ENCODE data around the gene CDKL5.

The CDKL5 gene

GRCh38 chrX:18692541-18692940 is 267.1 kb downstream of the CDKL5 start:
- DNase-seq (ENCODE audit: low spot score) (no peak), ATAC-seq (ENCODE audit: low read depth) (no peak)
- no peaks in the 10 kb centered on the region for H3K9me3 ChIP-seq (ENCODE audit: severe bottlenecking)
- no peak for TF ChIP-seq CTCF (IDR thresholded peaks at IDR 0.05; ENCODE audit: poor library complexity, severe bottlenecking)
- no peaks in the 10 kb centered on the region for H3K4me1 ChIP-seq (ENCODE audit: insufficient read depth, poor library complexity, severe bottlenecking)
- H3K36me3 ChIP-seq (ENCODE audit: low read depth) = no peaks in the 10 kb centered on the region
- H3K27me3 ChIP-seq (ENCODE audit: insufficient read depth, poor library complexity, severe bottlenecking) = no peaks in the 10 kb centered on the region
- H3K27ac ChIP-seq (ENCODE audit: poor library complexity, severe bottlenecking) = no peak overlapping the region
- no peak overlapping the region for H3K4me3 ChIP-seq (ENCODE audit: severe bottlenecking)

GRCh38 chrX:18696653-18697052 is 271.2 kb downstream of the CDKL5 start:
- no peak for ATAC-seq (ENCODE audit: low read depth)
- no peak for DNase-seq (ENCODE audit: low spot score)
- no peaks in the 10 kb centered on the region for H3K9me3 ChIP-seq (ENCODE audit: severe bottlenecking)

GRCh38 chrX:18698737-18699650 is 273.6 kb downstream of the CDKL5 start:
- H3K4me3 ChIP-seq (ENCODE audit: severe bottlenecking) = no peak overlapping the region
- H3K36me3 ChIP-seq (ENCODE audit: low read depth) = no peaks in the 10 kb centered on the region
- H3K27me3 ChIP-seq (ENCODE audit: insufficient read depth, poor library complexity, severe bottlenecking) = no peaks in the 10 kb centered on the region
- DNase-seq (ENCODE audit: low spot score) = no peak
- H3K27ac ChIP-seq (ENCODE audit: poor library complexity, severe bottlenecking) = no peak overlapping the region
- TF ChIP-seq CTCF (IDR thresholded peaks at IDR 0.05; ENCODE audit: poor library complexity, severe bottlenecking) = no peak
- peaks cover 18% of the 10 kb centered on the region for H3K4me1 ChIP-seq (ENCODE audit: insufficient read depth, poor library complexity, severe bottlenecking)
- no peaks in the 10 kb centered on the region for H3K9me3 ChIP-seq (ENCODE audit: severe bottlenecking)
- ATAC-seq (ENCODE audit: low read depth) = no peak

More at GRCh38 chrX:18696653-18697052, 271.2 kb downstream of the CDKL5 start:
- no peak for TF ChIP-seq CTCF (IDR thresholded peaks at IDR 0.05; ENCODE audit: poor library complexity, severe bottlenecking)
- Histone ChIP-seq H3K27ac (ENCODE audit: poor library complexity, severe bottlenecking) (no peak overlapping the region), H3K4me1 (ENCODE audit: insufficient read depth, poor library complexity, severe bottlenecking) (peaks cover 3% of the 10 kb centered on the region), H3K4me3 (ENCODE audit: severe bottlenecking) (no peak overlapping the region), H3K36me3 (ENCODE audit: low read depth) (no peaks in the 10 kb centered on the region), H3K27me3 (ENCODE audit: insufficient read depth, poor library complexity, severe bottlenecking) (no peaks in the 10 kb centered on the region)

GRCh38 chrX:18701621-18702361 is 276.4 kb downstream of the CDKL5 start:
- Histone ChIP-seq H3K9me3 (ENCODE audit: severe bottlenecking) (no peaks in the 10 kb centered on the region), H3K36me3 (ENCODE audit: low read depth) (no peaks in the 10 kb centered on the region), H3K4me1 (ENCODE audit: insufficient read depth, poor library complexity, severe bottlenecking) (peaks cover 18% of the 10 kb centered on the region), H3K27me3 (ENCODE audit: insufficient read depth, poor library complexity, severe bottlenecking) (no peaks in the 10 kb centered on the region), H3K4me3 (ENCODE audit: severe bottlenecking) (no peak overlapping the region), H3K27ac (ENCODE audit: poor library complexity, severe bottlenecking) (peak overlapping the region; percentile 59)
- DNase-seq (ENCODE audit: low spot score) (peak; percentile 65), ATAC-seq (ENCODE audit: low read depth) (peak; percentile 64)
- TF ChIP-seq CTCF (IDR thresholded peaks at IDR 0.05; ENCODE audit: poor library complexity, severe bottlenecking) = no peak
